Natural killer cell (primary cell): ENCODE results near the gene TALDO1. TPM values are rescaled to one million over a fixed set of nuclear protein-coding genes. Genes with fewer than 3 reads are reported as not detected.

Experiments
- ATAC-seq, 3 donors: fragments of 150-1000 bp in 2 of 3; fragments of 200-7000 bp in 1 of 3; cut with Tn5 transposase; 1 replicate in 1 of 3; 2 replicates in 2 of 3; pipeline ENCODE4 v1.10.0; 2021; ENCODE audit warnings: mild to moderate bottlenecking in 2 of 3, moderate library complexity in 2 of 3
- DNase-seq, 2 donors: peaks; one replicate each; pipeline versions ENCODE4 v3.0.0 to v3.0.0-alpha.2; 2013 to 2021; ENCODE audit warnings: mixed read lengths in 1 of 2
- H3K27ac ChIP-seq: one replicate; pipeline ENCODE4 v1.5.1; 2013; ENCODE audit warnings: mild to moderate bottlenecking, low read length
- H3K27me3 ChIP-seq: one replicate; pipeline ENCODE4 v1.6.1; 2013; ENCODE audit warnings: low read length; ENCODE audit not compliant: control insufficient read depth, insufficient read depth
- H3K36me3 ChIP-seq: one replicate; pipeline ENCODE4 v1.6.1; 2013; ENCODE audit warnings: low read length; ENCODE audit not compliant: control insufficient read depth, insufficient read depth
- H3K4me1 ChIP-seq: one replicate; pipeline ENCODE4 v1.6.1; 2013; ENCODE audit warnings: low read length; ENCODE audit not compliant: control insufficient read depth, insufficient read depth
- H3K4me3 ChIP-seq: one replicate; pipeline ENCODE4 v1.5.1; 2013; ENCODE audit warnings: low read length
- H3K9me3 ChIP-seq: one replicate; pipeline ENCODE4 v1.6.1; 2013; ENCODE audit warnings: low read length; ENCODE audit not compliant: control insufficient read depth, insufficient read depth
- H3K27ac Mint-ChIP-seq, 2 donors: one replicate each; pipeline ENCODE4 v1.8.0; 2022; ENCODE audit warnings: mild to moderate bottlenecking in 2 of 2, mixed read lengths in 2 of 2, moderate library complexity in 1 of 2
- H3K27me3 Mint-ChIP-seq, 2 donors: one replicate each; pipeline ENCODE4 v1.8.0; 2022; ENCODE audit warnings: low read depth in 2 of 2, mixed read lengths in 2 of 2
- H3K36me3 Mint-ChIP-seq: one replicate; pipeline ENCODE4 v1.8.0; 2022; ENCODE audit warnings: mixed read lengths
- H3K4me1 Mint-ChIP-seq, 2 donors: one replicate each; pipeline ENCODE4 v1.8.0; 2022; ENCODE audit warnings: mixed read lengths in 2 of 2
- H3K4me3 Mint-ChIP-seq: one replicate; pipeline ENCODE4 v1.8.0; 2022; ENCODE audit warnings: mild to moderate bottlenecking, moderate library complexity, mixed read lengths
- H3K9me3 Mint-ChIP-seq, 2 donors: one replicate each; pipeline ENCODE4 v1.8.0; 2022; ENCODE audit warnings: mixed read lengths in 2 of 2
- WGBS: methylation state at CpG from one replicate; pipeline ENCODE4 v1.1.7; 2013; ENCODE audit warnings: missing lambda C conversion rate; ENCODE audit not compliant: insufficient coverage; 5-methylcytosine and 5-hydroxymethylcytosine counted together
- intact Hi-C: fragments of 100-400 bp; cut with micrococcal nuclease; formaldehyde crosslinking; loops from one replicate; pipeline ENCODE4 v1.14.2; 2022
- total RNA-seq, 4 donors: library from RNA; stranded (reverse); fragments of 120-200 nt in 1 of 4; gene quantifications; one replicate each; pipeline versions ENCODE4 v1.2.3 to v1.2.4, GENCODE V29; 2013 to 2022
- TF ChIP-seq, protein P1 (sequence below): fragments of 200-600 bp; IDR thresholded peaks from one replicate; pipeline ENCODE4 v1.8.0; 2022; ENCODE audit warnings: antibody characterized with exemption

The TALDO1 gene
- total RNA-seq, 3 donors from 2014 or later (not counting 1 experiment from before 2014, with no cell fraction given), result 46.1 to 94.8 (median 55.4) TPM

DNA sequence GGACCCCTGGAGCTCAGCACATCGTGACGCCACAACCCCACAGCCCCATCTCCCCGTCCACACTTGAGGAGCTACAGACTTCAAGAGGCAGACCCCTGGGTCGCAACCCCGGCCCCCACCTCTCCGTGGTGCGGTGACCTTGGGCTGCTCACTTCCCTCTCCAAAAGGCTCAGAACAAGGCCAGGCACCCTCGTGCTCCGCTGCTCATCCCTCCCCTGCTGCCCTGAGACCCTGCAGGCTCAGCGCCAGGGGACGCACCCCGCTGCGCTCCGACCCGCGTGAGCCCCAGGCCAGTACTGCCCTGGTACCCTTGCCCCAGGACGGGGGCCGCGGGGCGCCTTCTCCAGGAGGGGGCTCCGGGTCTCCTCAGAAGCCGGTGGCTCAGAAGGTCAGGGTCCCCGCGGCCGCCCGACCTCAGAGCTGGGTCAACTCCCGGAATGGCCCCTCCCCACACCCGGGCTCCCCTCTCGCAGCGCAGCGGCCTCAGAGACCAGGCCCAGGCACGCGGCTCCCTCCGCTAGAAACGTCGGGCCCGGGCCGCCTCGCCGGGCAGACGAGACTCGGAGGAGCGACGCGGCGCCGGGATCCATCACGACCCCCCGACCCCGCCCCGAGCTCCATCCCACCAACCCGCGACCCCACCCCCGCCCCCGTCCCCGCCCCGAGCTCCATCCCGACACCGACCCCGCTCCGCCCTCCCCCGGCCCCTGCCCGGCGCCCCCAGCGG, 29.5 kb downstream of the TALDO1 start:
- TF ChIP-seq, protein P1, sequence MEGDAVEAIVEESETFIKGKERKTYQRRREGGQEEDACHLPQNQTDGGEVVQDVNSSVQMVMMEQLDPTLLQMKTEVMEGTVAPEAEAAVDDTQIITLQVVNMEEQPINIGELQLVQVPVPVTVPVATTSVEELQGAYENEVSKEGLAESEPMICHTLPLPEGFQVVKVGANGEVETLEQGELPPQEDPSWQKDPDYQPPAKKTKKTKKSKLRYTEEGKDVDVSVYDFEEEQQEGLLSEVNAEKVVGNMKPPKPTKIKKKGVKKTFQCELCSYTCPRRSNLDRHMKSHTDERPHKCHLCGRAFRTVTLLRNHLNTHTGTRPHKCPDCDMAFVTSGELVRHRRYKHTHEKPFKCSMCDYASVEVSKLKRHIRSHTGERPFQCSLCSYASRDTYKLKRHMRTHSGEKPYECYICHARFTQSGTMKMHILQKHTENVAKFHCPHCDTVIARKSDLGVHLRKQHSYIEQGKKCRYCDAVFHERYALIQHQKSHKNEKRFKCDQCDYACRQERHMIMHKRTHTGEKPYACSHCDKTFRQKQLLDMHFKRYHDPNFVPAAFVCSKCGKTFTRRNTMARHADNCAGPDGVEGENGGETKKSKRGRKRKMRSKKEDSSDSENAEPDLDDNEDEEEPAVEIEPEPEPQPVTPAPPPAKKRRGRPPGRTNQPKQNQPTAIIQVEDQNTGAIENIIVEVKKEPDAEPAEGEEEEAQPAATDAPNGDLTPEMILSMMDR, result no peak
- Mint-ChIP-seq H3K9me3 (no peaks in the 10 kb centered on the region), H3K4me3 (peak overlapping the region; percentile 73), H3K36me3 (no peaks in the 10 kb centered on the region), H3K27me3 (no peaks in the 10 kb centered on the region), H3K27ac (peak overlapping the region in 1 of 2 donors; percentile 75), H3K4me1 (peaks cover 0 to 13% of the 10 kb centered on the region in 2 donors)
- H3K4me3 ChIP-seq, result peak overlapping the region; percentile 56
- ATAC-seq (peak; percentile 44 to 58 (median 49)), DNase-seq (peak in 1 of 2 donors; percentile 36)
- H3K4me1 ChIP-seq, result peaks cover 34% of the 10 kb centered on the region
- intact Hi-C loops, result loop anchor here (1.0 kb wide), 1 partner anchor 20 kb away; no protein-coding TSS in a partner anchor
- no peak overlapping the region for H3K27ac ChIP-seq
- WGBS, result under 1% methylated on average over 61 of the region's 65 CpGs
- H3K36me3 ChIP-seq, result peaks cover 4% of the 10 kb centered on the region
- H3K9me3 ChIP-seq, result no peaks in the 10 kb centered on the region
- no peaks in the 10 kb centered on the region for H3K27me3 ChIP-seq

DNA sequence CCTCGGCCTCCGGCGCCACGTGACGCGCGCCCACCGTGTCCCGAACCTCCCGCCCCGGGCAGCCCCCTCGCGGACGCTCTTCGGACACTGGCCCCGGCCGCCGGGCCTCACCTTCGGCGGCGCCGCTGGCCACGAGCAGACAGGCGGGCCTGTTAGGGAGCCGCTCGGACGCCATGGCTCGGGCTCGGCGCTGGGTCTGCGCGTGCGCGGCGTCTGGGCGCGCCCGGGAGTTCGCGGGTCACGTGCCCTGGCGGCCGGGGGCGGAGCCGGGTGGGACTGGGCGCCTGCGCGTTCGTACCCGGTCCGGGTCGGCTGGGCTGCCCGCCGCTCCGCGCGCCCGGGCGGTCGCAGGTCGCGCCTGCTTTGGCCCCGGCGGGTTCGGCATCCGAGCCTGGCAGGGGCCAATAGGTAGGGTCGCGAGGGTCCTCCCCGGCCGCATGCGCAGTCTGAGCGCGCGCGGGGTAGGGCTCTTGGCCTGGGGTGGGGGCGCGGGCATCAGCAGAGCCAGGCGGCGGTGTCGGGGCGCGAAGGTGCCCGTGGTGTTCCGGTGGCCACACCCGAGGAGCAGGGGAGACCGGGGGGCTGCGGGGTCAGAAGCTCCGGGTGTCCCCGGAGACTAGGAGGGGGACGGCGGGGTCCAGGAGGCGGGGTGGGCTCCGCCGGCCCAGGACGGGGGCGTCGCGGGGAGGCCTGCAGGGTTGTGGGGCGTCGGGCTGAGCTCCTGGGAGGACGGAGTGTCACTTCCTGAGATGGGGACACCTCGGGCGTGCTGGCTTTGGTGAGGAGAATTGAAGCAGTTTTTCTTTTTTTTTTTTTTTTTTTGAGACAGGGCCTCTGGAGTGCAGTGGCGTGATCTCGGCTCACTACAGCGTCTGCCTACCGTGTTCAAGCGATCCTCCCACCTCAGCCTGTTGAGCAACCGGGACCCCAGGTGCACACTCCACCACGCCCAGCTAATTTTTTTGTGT, 30.3 kb downstream of the TALDO1 start, which contains the start of gene GATD1:
GATD1 (minus strand) TSS at position 200 of the 968 bp plus-strand sequence; CDS start at position 175, 25 bp downstream.
- peaks cover 0 to 13% of the 10 kb centered on the region in 2 donors for H3K4me1 Mint-ChIP-seq
- H3K4me3 Mint-ChIP-seq, result peak within 1 kb of the TSS; percentile 83
- H3K27me3 Mint-ChIP-seq, result no peaks in the 10 kb centered on the region
- H3K9me3 Mint-ChIP-seq, result no peaks in the 10 kb centered on the region
- H3K27me3 ChIP-seq, result no peaks in the 10 kb centered on the region
- intact Hi-C loops, result loop anchor here (1.0 kb wide), 1 partner anchor 19 kb away; no protein-coding TSS in a partner anchor
- H3K27ac Mint-ChIP-seq, result peak within 1 kb of the TSS; percentile 31 to 75
- H3K4me1 ChIP-seq, result peaks cover 34% of the 10 kb centered on the region
- peak within 1 kb of the TSS; percentile 17 for H3K27ac ChIP-seq
- TF ChIP-seq, protein P1, result no peak
- DNase-seq (peak; percentile 96), ATAC-seq (peak; percentile 90 to 93 (median 92))
- WGBS, result under 1% methylated on average over 110 of the region's 110 CpGs
- no peaks in the 10 kb centered on the region for H3K9me3 ChIP-seq
- H3K36me3 ChIP-seq, result peaks cover 3% of the 10 kb centered on the region
- peak within 1 kb of the TSS; percentile 56 for H3K4me3 ChIP-seq
- no peaks in the 10 kb centered on the region for H3K36me3 Mint-ChIP-seq

DNA sequence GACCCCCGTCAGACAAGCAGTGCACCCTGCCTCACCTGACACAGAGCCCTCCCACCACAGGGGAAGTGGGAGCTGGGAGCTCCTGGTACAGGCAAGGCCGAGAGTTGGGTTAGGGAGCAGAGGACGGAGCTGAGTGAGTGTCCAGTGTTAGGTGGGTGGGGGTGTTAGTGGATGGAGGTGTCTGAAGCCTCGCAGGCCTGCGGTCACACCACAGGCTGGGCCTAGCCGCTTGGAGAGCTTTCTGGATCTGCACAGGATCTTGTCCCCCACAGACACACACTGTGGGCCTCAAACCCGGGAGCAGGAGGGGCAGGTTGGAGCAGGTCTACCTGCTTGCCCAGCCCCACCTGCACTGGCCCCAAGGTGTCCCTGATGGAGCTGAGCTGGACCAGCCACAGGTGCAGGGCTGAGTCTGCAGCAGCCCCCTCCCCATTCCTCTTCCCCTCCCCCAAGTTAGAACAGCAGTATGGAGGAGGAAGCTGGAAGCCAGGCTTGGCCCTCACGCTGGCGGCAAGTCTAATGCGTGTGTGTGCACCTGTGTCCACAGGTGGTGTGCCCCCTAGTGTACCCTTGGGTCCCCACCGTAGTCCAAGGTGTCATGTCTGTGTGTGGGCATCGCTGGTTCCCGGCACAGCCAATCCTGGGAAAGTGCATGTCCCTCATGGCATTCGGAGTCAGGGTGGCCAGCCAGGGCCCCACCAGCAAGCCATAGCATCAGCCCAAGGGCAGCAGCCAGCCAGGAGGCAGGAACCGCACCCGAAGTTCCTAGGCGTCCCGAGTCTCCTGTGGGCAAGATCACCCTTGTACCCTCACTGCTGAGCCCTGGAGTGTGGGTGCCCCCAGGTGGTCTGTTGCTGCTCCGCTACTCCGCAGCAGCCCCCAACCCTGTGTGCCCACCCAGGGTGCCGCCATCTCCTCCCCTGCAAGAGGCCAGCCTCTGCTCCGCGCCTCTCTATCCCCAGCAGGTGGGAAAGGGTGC, 32.0 kb downstream of the TALDO1 start:
- no peak for ATAC-seq
- peaks cover 0 to 13% of the 10 kb centered on the region in 2 donors for H3K4me1 Mint-ChIP-seq

More for the DNA sequence above, 32.0 kb downstream of the TALDO1 start:
- Histone ChIP-seq H3K4me3 (no peak overlapping the region), H3K9me3 (no peaks in the 10 kb centered on the region), H3K36me3 (peaks cover 3% of the 10 kb centered on the region), H3K27me3 (no peaks in the 10 kb centered on the region), H3K4me1 (peaks cover 34% of the 10 kb centered on the region), H3K27ac (no peak overlapping the region)
- Mint-ChIP-seq H3K4me3 (peak overlapping the region; percentile 2), H3K27ac (no peak overlapping the region), H3K27me3 (no peaks in the 10 kb centered on the region), H3K36me3 (no peaks in the 10 kb centered on the region), H3K9me3 (no peaks in the 10 kb centered on the region)
- intact Hi-C loops, result no loop called here
- DNase-seq, result no peak
- TF ChIP-seq, protein P1, result no peak
- WGBS, result 94% methylated on average over 23 of the region's 23 CpGs
